Activated naive CD8-positive, alpha-beta T cell (primary cell): Measurements from ENCODE around the gene NSL1.
A peak's percentile ranks its signal among the peaks of the same experiment; 100 is the strongest.

Source experiments
- H3K27ac Mint-ChIP-seq: one replicate; pipeline ENCODE4 v1.8.0; 2021; ENCODE audit warnings: mixed read lengths
- H3K27me3 Mint-ChIP-seq: one replicate; pipeline ENCODE4 v1.8.0; 2021; ENCODE audit warnings: mixed read lengths
- H3K36me3 Mint-ChIP-seq: one replicate; pipeline ENCODE4 v1.8.0; 2021; ENCODE audit warnings: mixed read lengths
- H3K4me1 Mint-ChIP-seq: one replicate; pipeline ENCODE4 v1.8.0; 2021; ENCODE audit warnings: low read depth, mixed read lengths
- H3K4me3 Mint-ChIP-seq: one replicate; pipeline ENCODE4 v1.8.0; 2021; ENCODE audit warnings: mild to moderate bottlenecking, mixed read lengths
- H3K9me3 Mint-ChIP-seq: one replicate; pipeline ENCODE4 v1.8.0; 2021; ENCODE audit warnings: low read depth, mixed read lengths

Gene NSL1

DNA sequence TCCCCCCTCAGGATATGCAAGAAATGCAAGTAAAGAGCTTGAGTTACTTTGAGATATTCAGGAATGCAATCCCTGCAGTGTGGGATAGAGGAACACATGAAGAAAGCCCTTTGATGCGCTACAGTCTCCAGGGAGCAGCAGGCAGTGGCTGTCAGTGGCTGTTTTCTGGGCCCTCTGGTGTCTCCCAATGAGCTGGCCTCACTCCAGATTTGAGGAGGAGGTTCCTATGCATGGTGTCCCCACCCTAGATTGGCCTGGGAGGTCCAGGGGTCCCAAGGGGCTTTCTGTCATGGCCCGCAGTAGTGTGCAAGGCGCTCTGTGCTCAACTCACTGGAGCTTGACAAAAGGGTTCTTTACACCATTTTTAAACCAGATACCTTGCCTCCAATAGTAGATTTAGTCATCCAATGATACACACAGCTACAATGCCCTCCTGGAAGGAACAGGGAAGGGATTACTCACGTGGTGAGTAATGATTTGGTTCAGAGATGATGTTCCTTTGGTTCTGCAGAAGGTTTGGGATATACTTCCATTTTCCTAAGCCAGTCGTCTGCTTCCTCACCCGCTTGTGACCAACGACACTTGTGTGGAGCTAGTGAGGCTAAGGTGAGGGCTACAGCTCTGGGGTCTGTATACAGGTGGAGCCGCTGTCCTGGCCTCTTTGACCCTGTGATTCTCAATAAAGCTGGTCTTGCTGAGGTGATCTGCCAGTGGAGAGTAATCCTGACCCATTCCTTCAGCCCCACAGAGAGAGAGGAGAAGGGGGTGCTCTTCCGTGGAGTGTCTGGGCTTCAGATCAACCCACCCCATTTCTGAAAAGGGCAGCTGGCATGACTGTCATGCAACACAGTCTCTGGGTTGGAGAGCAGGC is 98.6 kb downstream of the NSL1 start:
- Mint-ChIP-seq H3K9me3 (no peaks in the 10 kb centered on the region), H3K4me3 (no peak overlapping the region), H3K27ac (no peak overlapping the region), H3K36me3 (peaks cover 18% of the 10 kb centered on the region), H3K4me1 (peaks cover 17% of the 10 kb centered on the region), H3K27me3 (no peaks in the 10 kb centered on the region)

GRCh38 chr1:212691561-212692071 is 100.0 kb downstream of the NSL1 start:
- peaks cover 22% of the 10 kb centered on the region for H3K36me3 Mint-ChIP-seq
- H3K4me1 Mint-ChIP-seq: peaks cover 5% of the 10 kb centered on the region

DNA sequence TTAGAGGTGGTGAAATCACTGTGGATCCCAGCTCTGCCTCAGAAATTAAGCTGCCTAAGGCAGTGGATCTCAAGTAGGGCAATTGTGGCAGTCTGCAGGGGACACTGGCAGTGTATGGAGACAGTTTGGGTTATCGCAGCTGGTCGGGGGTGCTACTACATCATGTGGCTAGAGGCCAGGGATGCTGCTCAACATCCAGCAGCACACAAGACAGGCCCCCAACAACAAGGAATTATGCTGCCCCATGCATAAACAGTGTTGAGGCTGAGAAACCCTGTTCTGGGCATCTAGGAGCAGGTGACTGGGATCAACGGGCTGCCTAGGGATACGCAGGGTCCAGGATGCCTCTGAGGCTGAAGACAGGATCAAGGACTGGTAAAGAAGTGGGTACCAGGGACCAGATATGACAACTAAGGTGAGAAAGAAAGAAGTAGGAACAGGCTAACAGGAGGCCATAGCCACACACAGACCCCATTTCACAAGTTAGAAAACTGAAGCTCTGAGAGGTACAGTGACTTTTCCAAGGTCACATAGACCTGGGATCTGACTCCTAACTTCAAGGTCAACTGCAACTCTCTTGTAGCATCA is 100.7 kb downstream of the NSL1 start:
- H3K9me3 Mint-ChIP-seq: no peaks in the 10 kb centered on the region
- H3K36me3 Mint-ChIP-seq: peaks cover 21% of the 10 kb centered on the region
- no peak overlapping the region for H3K27ac Mint-ChIP-seq
- no peak overlapping the region for H3K4me3 Mint-ChIP-seq
- H3K4me1 Mint-ChIP-seq: peaks cover under 1% of the 10 kb centered on the region
- no peaks in the 10 kb centered on the region for H3K27me3 Mint-ChIP-seq

More at GRCh38 chr1:212691561-212692071, 100.0 kb downstream of the NSL1 start:
- H3K9me3 Mint-ChIP-seq: no peaks in the 10 kb centered on the region
- no peak overlapping the region for H3K4me3 Mint-ChIP-seq
- H3K27ac Mint-ChIP-seq: no peak overlapping the region
- no peaks in the 10 kb centered on the region for H3K27me3 Mint-ChIP-seq

- H3K4me3 Mint-ChIP-seq: no peak overlapping the region
- H3K27me3 Mint-ChIP-seq: no peaks in the 10 kb centered on the region
- H3K9me3 Mint-ChIP-seq: no peaks in the 10 kb centered on the region
- no peak overlapping the region for H3K27ac Mint-ChIP-seq
- peaks cover 19% of the 10 kb centered on the region for H3K36me3 Mint-ChIP-seq
- no peaks in the 10 kb centered on the region for H3K4me1 Mint-ChIP-seq
Measured at GRCh38 chr1:212689758-212690529, 101.6 kb downstream of the NSL1 start.

DNA sequence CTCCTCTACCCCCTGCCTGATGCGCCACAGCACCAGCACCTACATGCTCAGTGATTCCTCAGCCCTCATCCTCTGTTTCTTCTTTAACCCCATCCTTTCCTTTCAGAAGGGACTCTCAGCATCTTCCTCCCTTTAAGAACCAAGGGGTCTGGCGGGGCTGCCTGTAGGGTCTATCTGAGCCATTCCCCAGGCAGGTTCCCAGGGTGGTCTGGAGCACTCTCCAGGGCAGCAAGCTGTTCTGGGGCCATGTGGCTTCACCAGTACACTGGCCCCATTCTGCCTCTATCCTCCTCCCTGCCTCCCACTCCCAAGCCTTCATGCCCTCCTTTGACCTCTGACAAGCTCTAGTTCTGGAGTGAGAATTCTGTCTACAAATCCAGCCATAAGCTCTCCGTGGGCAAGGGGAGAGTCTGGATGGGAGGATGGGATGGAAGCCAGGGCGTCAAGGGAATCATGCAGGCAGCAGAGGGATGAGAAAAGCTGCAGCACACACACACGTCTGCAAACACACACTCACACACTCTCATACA is 102.3 kb downstream of the NSL1 start:
- Mint-ChIP-seq H3K36me3 (peaks cover 17% of the 10 kb centered on the region), H3K27ac (no peak overlapping the region), H3K4me3 (no peak overlapping the region), H3K9me3 (no peaks in the 10 kb centered on the region), H3K4me1 (no peaks in the 10 kb centered on the region), H3K27me3 (no peaks in the 10 kb centered on the region)

DNA sequence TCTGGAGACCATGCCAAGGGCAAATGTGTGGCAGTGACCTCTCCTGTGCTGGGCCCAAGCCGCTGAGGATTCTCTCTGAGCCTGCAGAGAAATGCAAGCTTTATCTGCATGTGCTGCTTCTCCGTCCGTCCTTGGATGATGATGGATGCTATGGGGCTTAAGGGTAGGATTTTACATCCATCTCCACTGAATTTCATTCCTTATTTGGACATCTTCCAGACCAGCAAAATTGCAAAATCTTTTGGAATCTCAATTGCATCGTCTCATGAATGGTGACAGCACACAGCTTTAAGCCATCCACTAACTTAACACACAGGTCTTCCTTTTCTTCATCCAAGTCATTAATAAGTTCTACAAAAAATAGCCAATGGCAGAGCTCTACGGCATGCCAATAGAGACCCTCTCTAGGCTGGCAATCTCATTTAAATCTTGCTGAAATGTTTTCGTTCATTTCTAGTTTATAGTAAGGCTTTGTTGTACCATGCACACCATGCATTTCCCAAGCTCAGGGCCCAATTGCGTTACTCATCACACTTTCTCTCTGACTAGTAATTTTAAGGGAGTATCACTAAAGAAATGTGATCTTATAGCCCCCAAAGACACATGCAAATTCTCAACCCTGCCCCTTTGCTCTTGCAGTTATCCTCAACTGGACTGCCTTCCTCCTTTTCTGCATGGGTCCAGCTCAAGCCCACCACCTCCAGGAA is 103.1 kb downstream of the NSL1 start:
- Mint-ChIP-seq H3K4me3 (no peak overlapping the region), H3K9me3 (no peaks in the 10 kb centered on the region), H3K36me3 (peaks cover 11% of the 10 kb centered on the region), H3K27me3 (no peaks in the 10 kb centered on the region), H3K27ac (no peak overlapping the region), H3K4me1 (peaks cover 5% of the 10 kb centered on the region)

DNA sequence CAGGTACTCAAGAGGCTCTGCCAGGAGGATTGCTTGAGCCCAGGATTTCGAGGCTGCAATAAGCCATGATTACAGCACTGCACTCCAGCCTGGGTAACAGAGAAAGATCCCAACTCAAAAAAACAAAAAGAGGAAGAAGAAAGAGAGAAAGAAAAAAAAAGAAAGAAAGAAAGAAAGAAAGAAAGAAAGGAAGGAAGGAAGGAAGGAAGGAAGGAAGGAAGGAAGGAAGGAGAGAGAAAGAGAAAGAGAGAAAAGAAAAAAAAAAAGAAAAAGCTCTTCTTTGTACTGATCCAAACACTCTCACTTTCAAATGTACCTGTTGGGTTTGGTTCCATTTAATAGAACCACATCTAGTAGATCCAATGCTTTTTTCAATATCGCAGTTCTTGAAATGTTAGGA is 103.8 kb downstream of the NSL1 start:
- Mint-ChIP-seq H3K27ac (no peak overlapping the region), H3K27me3 (no peaks in the 10 kb centered on the region), H3K9me3 (no peaks in the 10 kb centered on the region), H3K4me3 (no peak overlapping the region), H3K36me3 (peaks cover 11% of the 10 kb centered on the region), H3K4me1 (peaks cover 10% of the 10 kb centered on the region)

DNA sequence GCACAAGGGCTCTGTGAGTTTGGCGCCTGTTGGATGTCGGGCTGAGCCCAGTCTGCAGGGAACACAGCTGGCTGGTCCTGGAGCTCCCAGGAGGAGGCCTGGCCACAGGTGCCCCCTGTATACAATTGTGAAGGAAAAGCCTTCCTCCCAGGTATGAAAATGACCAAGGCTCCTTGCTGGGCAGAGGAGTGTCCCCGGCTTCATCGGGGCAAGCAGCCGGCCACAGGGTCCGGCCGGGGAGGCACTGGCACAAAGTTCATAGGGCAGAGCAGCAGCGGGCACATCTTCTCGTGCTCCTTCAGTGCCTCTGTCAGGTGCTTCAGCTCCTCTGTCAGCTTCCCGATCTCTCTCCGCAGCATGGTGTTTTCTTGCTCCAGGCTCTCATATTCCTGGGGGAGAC is 105.0 kb downstream of the NSL1 start:
- peaks cover 13% of the 10 kb centered on the region for H3K4me1 Mint-ChIP-seq

GRCh38 chr1:212686069-212686468 is 105.5 kb downstream of the NSL1 start:
- H3K27me3 Mint-ChIP-seq: no peaks in the 10 kb centered on the region
- peaks cover 11% of the 10 kb centered on the region for H3K36me3 Mint-ChIP-seq
- H3K4me3 Mint-ChIP-seq: no peak overlapping the region
- no peaks in the 10 kb centered on the region for H3K9me3 Mint-ChIP-seq
- H3K4me1 Mint-ChIP-seq: peaks cover 13% of the 10 kb centered on the region
- H3K27ac Mint-ChIP-seq: no peak overlapping the region

More for the DNA sequence above, 105.0 kb downstream of the NSL1 start:
- no peak overlapping the region for H3K4me3 Mint-ChIP-seq
- no peaks in the 10 kb centered on the region for H3K9me3 Mint-ChIP-seq
- no peak overlapping the region for H3K27ac Mint-ChIP-seq
- H3K27me3 Mint-ChIP-seq: no peaks in the 10 kb centered on the region
- H3K36me3 Mint-ChIP-seq: peaks cover 11% of the 10 kb centered on the region

DNA sequence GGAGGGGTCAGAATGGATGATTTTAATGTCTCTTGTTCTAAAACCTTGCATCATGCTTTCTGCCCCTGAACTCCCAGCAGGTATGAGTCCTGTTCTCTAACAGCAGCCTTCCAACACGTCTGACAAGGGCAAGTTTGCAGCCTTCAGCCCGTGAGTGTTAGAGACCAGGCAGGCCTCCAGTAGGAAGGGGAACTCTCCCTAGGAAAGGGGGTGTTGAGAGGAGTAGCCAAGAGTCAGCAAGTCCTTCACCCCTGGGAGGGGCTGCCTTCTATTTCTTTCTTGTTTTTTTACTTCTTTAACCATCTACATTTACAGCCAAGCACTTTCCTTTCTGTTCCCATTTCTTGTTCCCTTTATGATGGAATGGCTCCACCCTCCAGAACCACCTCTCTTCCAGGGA is 106.1 kb downstream of the NSL1 start:
- Mint-ChIP-seq H3K9me3 (no peaks in the 10 kb centered on the region), H3K4me3 (no peak overlapping the region), H3K4me1 (peaks cover 13% of the 10 kb centered on the region), H3K36me3 (peaks cover 11% of the 10 kb centered on the region), H3K27me3 (no peaks in the 10 kb centered on the region), H3K27ac (no peak overlapping the region)

DNA sequence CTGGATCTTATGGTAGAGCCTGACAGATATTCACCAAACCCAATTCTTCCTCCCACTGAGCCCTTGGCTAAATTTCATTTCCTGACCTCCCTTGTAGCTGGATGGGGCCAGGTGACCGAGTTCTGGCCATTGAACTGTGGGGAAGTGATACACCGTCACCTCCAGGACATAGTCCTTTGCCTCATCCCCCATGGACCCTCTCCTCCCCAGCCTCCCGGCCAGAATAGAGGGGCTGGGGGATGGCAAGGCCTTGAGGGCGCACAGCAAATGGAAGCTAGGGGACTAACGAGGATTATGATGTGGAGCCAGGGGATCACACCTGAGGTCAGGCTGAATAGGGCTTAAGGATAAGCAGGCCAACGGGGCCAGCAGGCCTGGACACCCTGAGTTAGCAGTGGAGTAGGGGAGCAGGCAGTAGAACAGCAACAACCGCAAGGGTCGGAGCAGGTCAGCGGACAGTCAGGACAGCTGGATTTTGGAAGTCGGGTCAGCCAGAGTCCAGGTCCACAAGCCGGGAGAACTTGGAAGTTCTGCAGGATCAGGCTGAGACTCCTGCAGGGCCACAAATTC is 107.0 kb downstream of the NSL1 start:
- no peak overlapping the region for H3K27ac Mint-ChIP-seq
- H3K36me3 Mint-ChIP-seq: peaks cover 11% of the 10 kb centered on the region
- no peak overlapping the region for H3K4me3 Mint-ChIP-seq
- H3K4me1 Mint-ChIP-seq: peaks cover 13% of the 10 kb centered on the region
- no peaks in the 10 kb centered on the region for H3K27me3 Mint-ChIP-seq
- no peaks in the 10 kb centered on the region for H3K9me3 Mint-ChIP-seq

DNA sequence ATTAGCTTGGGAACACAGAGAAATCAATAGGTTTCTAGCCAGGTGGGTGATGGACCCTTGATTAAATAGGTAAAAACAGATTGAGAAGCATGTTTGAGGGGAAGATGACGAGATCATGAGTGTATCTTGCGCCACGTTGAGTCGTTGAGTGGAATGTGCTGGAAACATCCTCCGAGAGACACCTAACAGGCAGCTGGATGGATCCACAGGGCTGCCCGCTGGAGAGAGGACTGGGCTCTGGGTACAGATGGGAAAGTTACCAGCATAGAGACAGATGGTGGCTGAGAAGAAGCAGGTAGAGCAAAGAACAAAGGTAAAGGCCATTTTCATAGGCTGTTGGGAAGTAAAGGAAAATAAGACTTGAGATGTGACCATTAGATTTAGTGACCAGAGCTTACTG is 107.5 kb downstream of the NSL1 start:
- H3K27me3 Mint-ChIP-seq: no peaks in the 10 kb centered on the region

GRCh38 chr1:212683357-212683722 is 108.2 kb downstream of the NSL1 start:
- peak overlapping the region; percentile 41 for H3K27ac Mint-ChIP-seq
- peak overlapping the region; percentile 46 for H3K4me3 Mint-ChIP-seq
- H3K27me3 Mint-ChIP-seq: no peaks in the 10 kb centered on the region
- peaks cover 11% of the 10 kb centered on the region for H3K36me3 Mint-ChIP-seq
- peaks cover 14% of the 10 kb centered on the region for H3K4me1 Mint-ChIP-seq
- H3K9me3 Mint-ChIP-seq: no peaks in the 10 kb centered on the region

More for the DNA sequence above, 107.5 kb downstream of the NSL1 start:
- Mint-ChIP-seq H3K36me3 (peaks cover 11% of the 10 kb centered on the region), H3K27ac (no peak overlapping the region), H3K4me3 (no peak overlapping the region), H3K9me3 (no peaks in the 10 kb centered on the region), H3K4me1 (peaks cover 13% of the 10 kb centered on the region)
